SU-DHL-6 (cell line): ENCODE measurements around the gene GLE1.

Source experiments
- H2AFZ ChIP-seq: fragments of 200-600 bp; sonication (generic); 2 replicates; pipeline ENCODE4 v1.6.1; 2014; ENCODE audit warnings: low read depth, mild to moderate bottlenecking, moderate library complexity, mixed read lengths, antibody characterized with exemption, low read length; ENCODE audit not compliant: severe bottlenecking
- H3F3A ChIP-seq: fragments of 200-600 bp; shearing (Covaris generic); 2 replicates; pipeline ENCODE4 v1.6.0; 2016; ENCODE audit warnings: antibody characterized with exemption, mild to moderate bottlenecking; ENCODE audit not compliant: insufficient read depth
- H3K27ac ChIP-seq: fragments of 200-600 bp; sonication (generic); 2 replicates; pipeline ENCODE4 v1.5.1; 2016; ENCODE audit warnings: low read depth, mild to moderate bottlenecking, low read length, moderate library complexity, mixed read lengths
- H3K27me3 ChIP-seq: fragments of 200-600 bp; sonication (generic), shearing (Covaris generic); 2 replicates; pipeline ENCODE4 v1.6.0; 2014; ENCODE audit warnings: mild to moderate bottlenecking, low read length
- H3K36me3 ChIP-seq: fragments of 200-600 bp; sonication (generic); 2 replicates; pipeline ENCODE4 v1.6.1; 2014; ENCODE audit warnings: mild to moderate bottlenecking, low read length, mixed read lengths
- H3K4me2 ChIP-seq: fragments of 300-600, 200-600 bp; shearing (Covaris generic), sonication (generic); 2 replicates; pipeline ENCODE4 v1.6.0; 2014; ENCODE audit warnings: low read length, low read depth, mild to moderate bottlenecking; ENCODE audit not compliant: poor library complexity, severe bottlenecking
- H3K4me3 ChIP-seq: fragments of 200-600 bp; sonication (generic); 2 replicates; pipeline ENCODE4 v1.5.1; 2014; ENCODE audit warnings: antibody characterized with exemption, low read length, mild to moderate bottlenecking, mixed read lengths; ENCODE audit not compliant: insufficient read depth, poor library complexity, severe bottlenecking
- H3K79me2 ChIP-seq: fragments of 200-600 bp; sonication (generic); 2 replicates; pipeline ENCODE4 v1.6.1; 2014; ENCODE audit warnings: mild to moderate bottlenecking, low read length, moderate library complexity; ENCODE audit not compliant: insufficient read depth
- H3K9ac ChIP-seq: fragments of 200-600 bp; sonication (generic); 2 replicates; pipeline ENCODE4 v1.7.0; 2014; ENCODE audit warnings: mild to moderate bottlenecking, low read length
- H3K9me2 ChIP-seq: fragments of 200-600 bp; sonication (generic); replicated peaks from 2 replicates; pipeline ENCODE4 v1.6.1; 2014; ENCODE audit warnings: low read length; ENCODE audit not compliant: insufficient read depth
- H3K9me3 ChIP-seq: fragments of 200-600 bp; sonication (generic); 2 replicates; pipeline ENCODE4 v1.6.1; 2014; ENCODE audit warnings: low read length, mixed read lengths; ENCODE audit not compliant: insufficient read depth
- H4K20me1 ChIP-seq: fragments of 200-600 bp; sonication (generic); 2 replicates; pipeline ENCODE4 v1.6.1; 2014; ENCODE audit warnings: low read depth, mild to moderate bottlenecking, antibody characterized with exemption, low read length, moderate library complexity, mixed read lengths
- EZH2phosphoT487 ChIP-seq: fragments of 200-600 bp; sonication (generic), shearing (Covaris generic); conservative IDR thresholded peaks from 2 replicates; pipeline ENCODE4 v1.6.1; 2018; ENCODE audit warnings: mild to moderate bottlenecking, antibody characterized with exemption, low read length, moderate library complexity, mixed read lengths
- TF ChIP-seq, protein P1 (sequence below): fragments of 200-600 bp; sonication (generic); IDR thresholded peaks from one replicate; pipeline ENCODE4 v1.5.1; 2017; ENCODE audit warnings: antibody characterized with exemption, mild to moderate bottlenecking, low read length, moderate library complexity; ENCODE audit not compliant: insufficient read depth, poor library complexity, severe bottlenecking

GLE1 gene

DNA sequence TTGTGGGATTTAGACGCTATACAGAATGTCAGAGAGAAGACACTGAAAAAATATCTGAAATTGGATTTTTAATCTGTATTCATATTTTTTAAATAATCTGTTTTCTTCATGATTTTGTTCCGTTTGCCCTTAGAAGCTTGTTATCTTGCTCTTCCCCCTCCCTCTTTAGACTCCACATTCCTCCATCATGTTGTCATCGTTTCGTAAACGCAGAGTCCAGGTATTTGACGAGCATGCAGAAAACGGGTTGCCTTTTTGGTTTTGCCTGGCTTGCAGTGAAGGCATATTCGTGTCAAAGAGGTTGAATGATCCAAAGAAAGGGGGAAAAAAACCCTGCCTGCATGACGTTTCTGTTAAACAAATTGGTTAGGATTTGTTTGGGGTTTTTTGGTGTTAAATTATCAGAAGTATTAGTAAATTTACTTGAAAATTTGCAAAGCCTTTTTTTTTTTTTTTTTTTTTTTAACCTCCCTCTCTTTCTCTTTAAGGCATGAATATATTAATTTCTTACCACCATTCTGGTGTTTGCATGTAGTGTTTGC is 50.7 kb downstream of the GLE1 start:
- H3K4me3 ChIP-seq: no peak overlapping the region
- no peak overlapping the region for H2AFZ ChIP-seq
- H3K36me3 ChIP-seq: no peaks in the 10 kb centered on the region
- H4K20me1 ChIP-seq: peaks cover 21% of the 10 kb centered on the region
- H3K79me2 ChIP-seq: peaks cover 76% of the 10 kb centered on the region
- peak overlapping the region; percentile 95 for H3K4me2 ChIP-seq
- H3K9me3 ChIP-seq: no peaks in the 10 kb centered on the region
- TF ChIP-seq EZH2phosphoT487: no peak
- TF ChIP-seq, protein P1, sequence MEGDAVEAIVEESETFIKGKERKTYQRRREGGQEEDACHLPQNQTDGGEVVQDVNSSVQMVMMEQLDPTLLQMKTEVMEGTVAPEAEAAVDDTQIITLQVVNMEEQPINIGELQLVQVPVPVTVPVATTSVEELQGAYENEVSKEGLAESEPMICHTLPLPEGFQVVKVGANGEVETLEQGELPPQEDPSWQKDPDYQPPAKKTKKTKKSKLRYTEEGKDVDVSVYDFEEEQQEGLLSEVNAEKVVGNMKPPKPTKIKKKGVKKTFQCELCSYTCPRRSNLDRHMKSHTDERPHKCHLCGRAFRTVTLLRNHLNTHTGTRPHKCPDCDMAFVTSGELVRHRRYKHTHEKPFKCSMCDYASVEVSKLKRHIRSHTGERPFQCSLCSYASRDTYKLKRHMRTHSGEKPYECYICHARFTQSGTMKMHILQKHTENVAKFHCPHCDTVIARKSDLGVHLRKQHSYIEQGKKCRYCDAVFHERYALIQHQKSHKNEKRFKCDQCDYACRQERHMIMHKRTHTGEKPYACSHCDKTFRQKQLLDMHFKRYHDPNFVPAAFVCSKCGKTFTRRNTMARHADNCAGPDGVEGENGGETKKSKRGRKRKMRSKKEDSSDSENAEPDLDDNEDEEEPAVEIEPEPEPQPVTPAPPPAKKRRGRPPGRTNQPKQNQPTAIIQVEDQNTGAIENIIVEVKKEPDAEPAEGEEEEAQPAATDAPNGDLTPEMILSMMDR: no peak
- H3K9ac ChIP-seq: peak overlapping the region; percentile 92; the same call in 1 of the 2 replicates
- no peaks in the 10 kb centered on the region for H3K27me3 ChIP-seq
- H3K27ac ChIP-seq: no peak overlapping the region
- no peaks in the 10 kb centered on the region for H3K9me2 ChIP-seq
- no peaks in the 10 kb centered on the region; the same call in 1 of the 2 replicates for H3F3A ChIP-seq

DNA sequence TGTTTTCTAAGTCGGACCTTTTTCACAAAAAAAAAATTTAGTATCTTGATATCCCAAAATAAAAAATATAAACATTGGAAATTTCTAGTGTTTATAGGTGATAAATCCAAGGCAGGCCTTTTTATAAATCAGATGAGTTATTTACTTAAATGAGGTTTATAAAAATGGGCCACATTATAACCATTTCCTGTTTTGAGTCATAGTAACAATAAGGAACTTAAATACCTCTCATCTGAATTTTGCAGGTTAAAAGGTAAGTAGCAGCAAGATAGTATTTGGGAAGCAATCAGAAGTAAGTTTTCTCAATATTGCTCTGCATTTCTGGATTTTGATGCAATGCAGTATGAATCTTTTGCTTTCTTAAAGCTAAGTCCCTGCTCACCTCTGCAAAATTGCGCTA is 51.8 kb downstream of the GLE1 start:
- Histone ChIP-seq H3K9me2 (no peaks in the 10 kb centered on the region), H3K4me3 (no peak overlapping the region), H3K79me2 (peaks cover 86% of the 10 kb centered on the region), H3K9ac (no peak overlapping the region), H4K20me1 (peaks cover 21% of the 10 kb centered on the region), H3F3A (no peaks in the 10 kb centered on the region; the same call in 1 of the 2 replicates), H3K36me3 (no peaks in the 10 kb centered on the region), H3K27me3 (no peaks in the 10 kb centered on the region), H3K27ac (no peak overlapping the region), H2AFZ (no peak overlapping the region), H3K4me2 (peak overlapping the region; percentile 8), H3K9me3 (no peaks in the 10 kb centered on the region)
- TF ChIP-seq, protein P1: no peak
- no peak for TF ChIP-seq EZH2phosphoT487

DNA sequence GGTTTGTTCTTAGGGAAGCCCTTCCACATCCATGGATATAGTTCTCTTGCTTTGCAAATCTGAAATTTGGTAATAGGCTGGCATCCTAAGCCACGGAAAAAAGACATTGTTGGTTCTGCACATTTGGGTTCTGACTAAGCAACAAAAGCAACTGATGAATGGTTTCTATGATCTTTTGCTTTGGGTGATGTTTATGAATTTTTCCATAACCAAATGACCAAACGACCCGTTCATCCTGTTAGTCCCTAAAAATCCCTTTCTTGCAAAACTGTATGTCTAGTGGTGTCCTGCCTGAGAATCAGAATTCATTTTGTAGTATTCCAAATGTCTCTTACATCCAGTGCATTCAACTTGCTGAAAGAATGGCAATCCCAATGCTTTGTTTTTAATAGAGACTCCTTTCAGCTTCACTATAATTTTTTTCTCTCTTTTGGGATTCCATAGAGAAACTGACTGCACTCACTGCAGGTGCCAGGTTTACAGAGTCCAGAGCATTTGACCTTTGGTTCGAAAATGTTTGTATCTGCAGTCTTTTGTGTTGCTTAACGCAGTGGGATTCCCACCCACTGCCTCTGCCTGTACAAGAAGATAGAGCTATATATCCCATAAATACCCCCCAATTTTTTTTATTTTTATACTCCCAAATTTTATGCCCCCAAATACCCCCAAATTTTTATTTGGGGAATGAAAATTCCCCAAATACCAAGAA is 52.6 kb downstream of the GLE1 start:
- Histone ChIP-seq H3K36me3 (no peaks in the 10 kb centered on the region), H3K27me3 (no peaks in the 10 kb centered on the region), H3K4me2 (no peak overlapping the region), H3K9ac (no peak overlapping the region), H3K4me3 (no peak overlapping the region), H4K20me1 (peaks cover 21% of the 10 kb centered on the region), H3K79me2 (peaks cover 91% of the 10 kb centered on the region), H3F3A (no peaks in the 10 kb centered on the region; the same call in 1 of the 2 replicates), H3K27ac (no peak overlapping the region), H3K9me3 (no peaks in the 10 kb centered on the region), H2AFZ (no peak overlapping the region), H3K9me2 (no peaks in the 10 kb centered on the region)
- TF ChIP-seq, protein P1: no peak
- TF ChIP-seq EZH2phosphoT487: no peak
